HEK293 (cell line): ENCODE results near the gene HIF1A.

Source experiments
- CTCF ChIA-PET: fragments of 350-600 bp; formaldehyde crosslinking; extraction: SDS; loops from one replicate; lab custom pipeline; 2021; ENCODE audit warnings: antibody characterized with exemption; lab: Yijun Ruan, JAX
- POLR2A ChIA-PET: fragments of 300-600 bp; formaldehyde crosslinking; extraction: SDS; loops from one replicate; lab custom pipeline; 2020; ENCODE audit warnings: antibody characterized with exemption, inconsistent platforms; lab: Yijun Ruan, JAX
- H3K27ac ChIP-seq: fragments of 200-500 bp; sonication (Bioruptor generic); 2 replicates; pipeline ENCODE4 v1.5.1; 2014; ENCODE audit warnings: low read depth, low read length, control low read depth, inconsistent platforms; ENCODE audit errors: extremely low read depth
- H3K36me3 ChIP-seq, 2 experiments: fragments of 200-500 bp in 1 of 2; sonication (Bioruptor generic) in 1 of 2; 1 replicate in 1 of 2; 2 replicates in 1 of 2; pipeline ENCODE4 v1.5.1; 2014 to 2017; ENCODE audit warnings: inconsistent platforms in 2 of 2, low read length in 2 of 2; ENCODE audit not compliant: control insufficient read depth in 2 of 2, insufficient read depth in 1 of 2
- H3K4me1 ChIP-seq: fragments of 200-500 bp; sonication (Bioruptor generic); 2 replicates; pipeline ENCODE4 v1.5.1; 2014; ENCODE audit warnings: mild to moderate bottlenecking, low read length, inconsistent platforms; ENCODE audit not compliant: control insufficient read depth, insufficient read depth
- H3K4me3 ChIP-seq: 2 replicates; pipeline ENCODE4 v1.5.1; 2011; ENCODE audit warnings: low read depth, mild to moderate bottlenecking, control low read depth, low read length, moderate library complexity
- H3K9me3 ChIP-seq: fragments of 200-500 bp; sonication (Bioruptor generic); 2 replicates; pipeline ENCODE4 v1.5.1; 2014; ENCODE audit warnings: low read depth, low read length, inconsistent platforms; ENCODE audit not compliant: control insufficient read depth, insufficient read depth
- OVOL3 ChIP-seq: fragments of 450-650 bp; formaldehyde crosslinking; IDR thresholded peaks from 2 replicates; pipeline ENCODE4 v1.5.1; 2016; ENCODE audit warnings: missing biosample characterization, missing genetic modification characterization
- SCRT2 ChIP-seq: fragments of 450-650 bp; formaldehyde crosslinking; IDR thresholded peaks from 2 replicates; pipeline ENCODE4 v1.5.1; 2016; ENCODE audit warnings: missing biosample characterization, missing genetic modification characterization
- SP2 ChIP-seq: fragments of 450-650 bp; formaldehyde crosslinking; IDR thresholded peaks from 2 replicates; pipeline ENCODE4 v1.5.1; 2016; ENCODE audit warnings: missing biosample characterization, missing genetic modification characterization
- ZBTB8A ChIP-seq: fragments of 450-650 bp; formaldehyde crosslinking; IDR thresholded peaks from 2 replicates; pipeline ENCODE4 v1.5.1; 2016; ENCODE audit warnings: missing biosample characterization, missing genetic modification characterization
- ZEB2 ChIP-seq: fragments of 450-650 bp; formaldehyde crosslinking; IDR thresholded peaks from 2 replicates; pipeline ENCODE4 v1.5.1; 2016; ENCODE audit warnings: missing biosample characterization, missing genetic modification characterization
- ZNF10 ChIP-seq: fragments of 450-650 bp; formaldehyde crosslinking; IDR thresholded peaks from 2 replicates; pipeline ENCODE4 v1.5.1; 2017; ENCODE audit warnings: missing biosample characterization, missing genetic modification characterization
- ZNF157 ChIP-seq: fragments of 450-650 bp; formaldehyde crosslinking; IDR thresholded peaks from 2 replicates; pipeline ENCODE4 v1.5.1; 2016; ENCODE audit warnings: missing biosample characterization, missing genetic modification characterization
- ZNF19 ChIP-seq: fragments of 450-650 bp; formaldehyde crosslinking; IDR thresholded peaks from 2 replicates; pipeline ENCODE4; 2016; ENCODE audit warnings: missing biosample characterization, missing genetic modification characterization, low read depth
- ZNF426 ChIP-seq: fragments of 450-650 bp; formaldehyde crosslinking; IDR thresholded peaks from 2 replicates; pipeline ENCODE4 v1.5.1; 2017; ENCODE audit warnings: missing biosample characterization, missing genetic modification characterization, mild to moderate bottlenecking, inconsistent platforms, moderate library complexity
- ZNF624 ChIP-seq: fragments of 450-650 bp; formaldehyde crosslinking; IDR thresholded peaks from 2 replicates; pipeline ENCODE4 v1.5.1; 2017; ENCODE audit warnings: missing biosample characterization, missing genetic modification characterization
- TF ChIP-seq, protein P1 (sequence below): fragments of 450-650 bp; formaldehyde crosslinking; IDR thresholded peaks from 2 replicates; pipeline ENCODE4 v1.5.1; 2017; ENCODE audit warnings: missing biosample characterization, missing genetic modification characterization
- TF ChIP-seq, protein P2 (sequence below): fragments of 450-650 bp; formaldehyde crosslinking; IDR thresholded peaks from 2 replicates; pipeline ENCODE4 v1.5.1; 2016; ENCODE audit warnings: missing biosample characterization, missing genetic modification characterization, borderline replicate concordance
- TF ChIP-seq, protein P3 (sequence below): fragments of 450-650 bp; formaldehyde crosslinking; IDR thresholded peaks from 2 replicates; pipeline ENCODE4 v1.5.1; 2016; ENCODE audit warnings: missing biosample characterization, missing genetic modification characterization

HIF1A gene

DNA sequence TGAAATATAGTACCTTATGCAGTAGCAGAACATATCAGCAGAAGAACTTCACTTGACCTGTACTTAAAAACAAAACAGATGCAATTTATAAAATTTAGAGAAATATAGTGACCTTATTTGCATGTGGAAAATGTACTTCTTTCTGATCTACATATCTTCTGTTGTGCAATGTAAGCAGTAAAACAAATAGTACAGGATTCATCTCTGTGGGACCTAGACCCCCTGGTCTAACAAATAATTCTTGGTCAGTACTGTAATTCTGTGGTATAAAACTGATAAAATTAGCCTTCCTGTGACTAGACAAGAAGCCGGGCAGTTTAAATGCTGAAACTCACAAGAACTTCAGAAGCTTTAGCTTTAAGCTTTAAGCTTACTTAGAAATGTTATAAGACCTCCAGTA, 21.6 kb downstream of the HIF1A start:
- ChIA-PET POLR2A (no interaction called here), CTCF (no interaction called here)
- peaks cover 40% of the 10 kb centered on the region for H3K4me1 ChIP-seq

DNA sequence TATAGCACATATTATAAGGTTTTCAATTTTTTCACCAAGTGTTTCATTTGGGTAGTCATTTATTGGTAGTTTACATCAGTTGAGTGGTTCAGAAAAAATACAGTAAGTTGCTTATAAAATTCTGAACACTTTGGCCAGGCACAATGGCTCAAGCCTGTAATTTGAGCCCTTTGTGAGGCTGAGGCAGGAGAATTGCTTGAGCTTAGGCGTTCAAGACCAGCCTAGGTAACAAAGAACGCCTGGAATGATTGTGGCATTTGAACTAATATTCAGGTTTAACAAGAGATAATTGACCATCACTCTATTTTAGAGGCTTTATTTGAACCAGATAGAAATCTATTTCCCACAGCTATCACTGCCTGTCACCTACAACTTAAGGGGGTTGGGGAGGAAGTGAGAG, 22.7 kb downstream of the HIF1A start:
- H3K4me1 ChIP-seq: peaks cover 38% of the 10 kb centered on the region
- H3K4me3 ChIP-seq: no peak overlapping the region
- TF ChIP-seq ZNF10 (no peak), ZBTB8A (tag by site-specific recombination) (peak; percentile 68)
- TF ChIP-seq, protein P1, sequence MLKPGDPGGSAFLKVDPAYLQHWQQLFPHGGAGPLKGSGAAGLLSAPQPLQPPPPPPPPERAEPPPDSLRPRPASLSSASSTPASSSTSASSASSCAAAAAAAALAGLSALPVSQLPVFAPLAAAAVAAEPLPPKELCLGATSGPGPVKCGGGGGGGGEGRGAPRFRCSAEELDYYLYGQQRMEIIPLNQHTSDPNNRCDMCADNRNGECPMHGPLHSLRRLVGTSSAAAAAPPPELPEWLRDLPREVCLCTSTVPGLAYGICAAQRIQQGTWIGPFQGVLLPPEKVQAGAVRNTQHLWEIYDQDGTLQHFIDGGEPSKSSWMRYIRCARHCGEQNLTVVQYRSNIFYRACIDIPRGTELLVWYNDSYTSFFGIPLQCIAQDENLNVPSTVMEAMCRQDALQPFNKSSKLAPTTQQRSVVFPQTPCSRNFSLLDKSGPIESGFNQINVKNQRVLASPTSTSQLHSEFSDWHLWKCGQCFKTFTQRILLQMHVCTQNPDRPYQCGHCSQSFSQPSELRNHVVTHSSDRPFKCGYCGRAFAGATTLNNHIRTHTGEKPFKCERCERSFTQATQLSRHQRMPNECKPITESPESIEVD (tag by site-specific recombination): 0 out of 2 replicates have a peak, but pooled peaks have one; percentile 36
- POLR2A ChIA-PET: no interaction called here
- CTCF ChIA-PET: no interaction called here
- H3K9me3 ChIP-seq: no peaks in the 10 kb centered on the region
- H3K36me3 ChIP-seq: peaks cover 17 to 23% of the 10 kb centered on the region in 2 experiments
- no peak overlapping the region for H3K27ac ChIP-seq

More for the DNA sequence above, 21.6 kb downstream of the HIF1A start:
- TF ChIP-seq, protein P2, sequence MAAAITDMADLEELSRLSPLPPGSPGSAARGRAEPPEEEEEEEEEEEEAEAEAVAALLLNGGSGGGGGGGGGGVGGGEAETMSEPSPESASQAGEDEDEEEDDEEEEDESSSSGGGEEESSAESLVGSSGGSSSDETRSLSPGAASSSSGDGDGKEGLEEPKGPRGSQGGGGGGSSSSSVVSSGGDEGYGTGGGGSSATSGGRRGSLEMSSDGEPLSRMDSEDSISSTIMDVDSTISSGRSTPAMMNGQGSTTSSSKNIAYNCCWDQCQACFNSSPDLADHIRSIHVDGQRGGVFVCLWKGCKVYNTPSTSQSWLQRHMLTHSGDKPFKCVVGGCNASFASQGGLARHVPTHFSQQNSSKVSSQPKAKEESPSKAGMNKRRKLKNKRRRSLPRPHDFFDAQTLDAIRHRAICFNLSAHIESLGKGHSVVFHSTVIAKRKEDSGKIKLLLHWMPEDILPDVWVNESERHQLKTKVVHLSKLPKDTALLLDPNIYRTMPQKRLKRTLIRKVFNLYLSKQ (tag by site-specific recombination): no peak
- TF ChIP-seq ZEB2 (tag by site-specific recombination) (no peak), ZNF426 (tag by site-specific recombination) (no peak), ZNF624 (no peak), SP2 (tag by site-specific recombination) (no peak), ZNF19 (tag by site-specific recombination) (no peak), ZNF157 (tag by site-specific recombination) (no peak)
- TF ChIP-seq, protein P3, sequence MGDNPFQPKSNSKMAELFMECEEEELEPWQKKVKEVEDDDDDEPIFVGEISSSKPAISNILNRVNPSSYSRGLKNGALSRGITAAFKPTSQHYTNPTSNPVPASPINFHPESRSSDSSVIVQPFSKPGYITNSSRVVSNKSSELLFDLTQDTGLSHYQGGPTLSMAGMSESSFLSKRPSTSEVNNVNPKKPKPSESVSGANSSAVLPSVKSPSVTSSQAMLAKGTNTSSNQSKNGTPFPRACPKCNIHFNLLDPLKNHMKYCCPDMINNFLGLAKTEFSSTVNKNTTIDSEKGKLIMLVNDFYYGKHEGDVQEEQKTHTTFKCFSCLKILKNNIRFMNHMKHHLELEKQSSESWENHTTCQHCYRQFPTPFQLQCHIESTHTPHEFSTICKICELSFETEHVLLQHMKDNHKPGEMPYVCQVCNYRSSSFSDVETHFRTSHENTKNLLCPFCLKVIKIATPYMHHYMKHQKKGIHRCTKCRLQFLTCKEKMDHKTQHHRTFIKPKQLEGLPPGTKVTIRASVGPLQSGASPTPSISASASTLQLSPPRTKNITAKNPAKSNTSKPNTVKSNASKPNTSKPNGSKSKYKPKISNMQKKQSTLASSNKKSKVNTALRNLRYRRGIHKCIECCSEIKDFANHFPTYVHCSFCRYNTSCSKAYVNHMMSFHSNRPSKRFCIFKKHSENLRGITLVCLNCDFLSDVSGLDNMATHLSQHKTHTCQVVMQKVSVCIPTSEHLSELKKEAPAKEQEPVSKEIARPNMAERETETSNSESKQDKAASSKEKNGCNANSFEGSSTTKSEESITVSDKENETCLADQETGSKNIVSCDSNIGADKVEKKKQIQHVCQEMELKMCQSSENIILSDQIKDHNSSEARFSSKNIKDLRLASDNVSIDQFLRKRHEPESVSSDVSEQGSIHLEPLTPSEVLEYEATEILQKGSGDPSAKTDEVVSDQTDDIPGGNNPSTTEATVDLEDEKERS (tag by site-specific recombination): no peak
- TF ChIP-seq, all 188 proteins: peak for 0
- no peak overlapping the region for H3K4me3 ChIP-seq
- H3K9me3 ChIP-seq: no peaks in the 10 kb centered on the region
- no peak overlapping the region for H3K27ac ChIP-seq
- peaks cover 8 to 14% of the 10 kb centered on the region in 2 experiments for H3K36me3 ChIP-seq

DNA sequence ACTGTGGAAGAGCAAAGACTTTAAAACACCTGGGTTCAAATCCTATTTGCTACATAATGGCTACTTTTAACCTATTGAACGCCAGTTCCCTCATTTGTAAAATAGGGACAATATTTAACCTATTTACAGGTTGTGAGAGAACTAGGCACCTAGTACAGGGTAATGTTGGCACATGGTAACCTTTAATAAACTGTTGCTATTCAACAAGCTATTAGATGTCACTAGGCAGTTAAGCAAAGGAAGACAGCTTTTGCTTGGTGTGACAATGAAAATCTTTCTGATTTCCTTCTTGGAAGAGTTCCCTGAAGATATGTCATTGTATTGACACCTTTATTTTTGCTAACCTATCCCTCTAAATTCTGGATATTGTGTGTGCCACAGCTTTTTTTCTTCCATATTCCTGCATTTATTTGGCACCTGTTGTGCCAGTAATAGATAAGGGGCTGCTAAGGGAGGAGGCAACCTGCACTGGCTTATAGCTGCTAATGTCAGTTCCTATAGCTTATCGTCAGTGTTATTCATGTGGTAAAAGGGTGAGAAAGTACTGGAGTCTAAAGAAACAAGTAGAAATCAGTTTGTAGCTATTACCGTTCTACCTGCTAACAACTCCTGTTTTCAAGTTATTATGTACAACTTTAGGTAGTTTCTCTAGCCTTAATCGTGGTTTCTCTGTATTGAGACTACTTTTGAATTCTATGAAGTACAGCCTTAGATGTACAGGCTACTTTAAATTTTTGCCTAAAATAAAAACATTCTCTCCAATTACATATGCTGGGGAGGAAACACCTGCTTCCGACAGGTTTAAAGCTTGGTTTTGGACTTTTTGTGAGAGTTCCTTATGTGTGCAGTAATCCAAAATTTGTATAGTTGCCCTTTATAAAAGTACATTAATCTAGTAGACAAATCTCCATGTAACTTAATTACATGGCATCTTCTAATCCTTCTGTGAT, 24.3 kb downstream of the HIF1A start:
- Histone ChIP-seq H3K4me1 (peaks cover 32% of the 10 kb centered on the region), H3K27ac (no peak overlapping the region), H3K4me3 (no peak overlapping the region), H3K36me3 (peaks cover 31 to 35% of the 10 kb centered on the region in 2 experiments), H3K9me3 (no peaks in the 10 kb centered on the region)
- no peak for TF ChIP-seq OVOL3 (tag by site-specific recombination)
- peak; percentile 67 for TF ChIP-seq SCRT2 (tag by site-specific recombination)
- CTCF ChIA-PET: interaction anchor here (0.6 to 2.5 kb wide), 5 partner anchors 10 to 244 kb away, joined by 3 to 11 read pairs (median 3); no protein-coding TSS in a partner anchor
- POLR2A ChIA-PET: no interaction called here
